ENCODE measurements around the gene BSPH1.
"Not testable (repeated sequence)": the region's sequence is repeated elsewhere in the genome, so short reads cannot be mapped to it uniquely, and the experiment has no call there.

Gene BSPH1, protein sequence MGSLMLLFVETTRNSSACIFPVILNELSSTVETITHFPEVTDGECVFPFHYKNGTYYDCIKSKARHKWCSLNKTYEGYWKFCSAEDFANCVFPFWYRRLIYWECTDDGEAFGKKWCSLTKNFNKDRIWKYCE

GRCh38 chr19:47992070-47992469 is at the start of gene BSPH1:
Gene BSPH1 (minus strand): TSS chr19:47992170. CDS start chr19:47992081, 89 bp downstream.
- DNase-seq = no peak

DNA sequence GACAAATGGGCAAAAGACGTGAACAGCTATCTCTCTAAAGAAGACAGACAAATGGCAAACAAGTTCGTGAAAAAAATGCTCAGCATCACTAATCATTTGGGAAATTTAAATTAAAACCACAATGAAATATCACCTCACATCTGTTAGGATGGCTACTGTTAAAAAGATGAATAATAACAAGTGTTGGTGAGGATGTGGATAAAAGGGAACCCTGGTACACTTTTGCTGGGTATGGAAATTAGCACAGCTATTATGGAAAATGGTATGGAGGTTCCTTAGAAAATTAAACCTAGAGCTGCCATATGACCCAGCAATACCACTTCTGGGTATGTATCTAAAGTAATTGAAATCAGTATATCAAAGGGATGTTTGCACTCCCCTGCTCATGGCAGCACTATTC is 44.8 kb upstream of the BSPH1 start:
- no peak for DNase-seq

GRCh38 chr19:48033604-48034003 is 41.6 kb upstream of the BSPH1 start:
- DNase-seq = no peak

- no peak for DNase-seq
Observed at GRCh38 chr19:48030073-48030472, 38.1 kb upstream of the BSPH1 start.

DNA sequence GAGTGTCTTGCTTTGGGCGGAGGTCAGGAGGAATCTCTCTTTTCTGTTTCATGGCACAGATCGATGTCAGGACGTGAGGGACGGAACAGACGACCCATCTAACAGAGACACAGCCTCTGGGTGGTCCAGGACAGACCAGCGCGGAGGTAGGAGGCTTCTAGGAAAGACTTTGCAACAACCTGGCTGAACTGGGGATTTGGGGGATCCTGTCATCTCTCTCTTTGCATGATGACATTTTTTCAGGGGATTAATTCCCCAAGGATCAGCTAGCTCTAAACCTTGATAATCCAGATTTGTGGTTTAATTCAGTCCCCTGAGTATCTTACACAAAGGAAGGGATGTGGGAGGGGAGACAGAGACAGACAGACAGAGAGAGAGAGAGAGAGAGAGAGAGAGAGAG is 37.5 kb upstream of the BSPH1 start:
- no peak for DNase-seq

- no peak for DNase-seq
Observed at GRCh38 chr19:48025480-48025879, 33.5 kb upstream of the BSPH1 start.

- DNase-seq = no peak
Observed at GRCh38 chr19:48023518-48023917, 31.5 kb upstream of the BSPH1 start.

DNA sequence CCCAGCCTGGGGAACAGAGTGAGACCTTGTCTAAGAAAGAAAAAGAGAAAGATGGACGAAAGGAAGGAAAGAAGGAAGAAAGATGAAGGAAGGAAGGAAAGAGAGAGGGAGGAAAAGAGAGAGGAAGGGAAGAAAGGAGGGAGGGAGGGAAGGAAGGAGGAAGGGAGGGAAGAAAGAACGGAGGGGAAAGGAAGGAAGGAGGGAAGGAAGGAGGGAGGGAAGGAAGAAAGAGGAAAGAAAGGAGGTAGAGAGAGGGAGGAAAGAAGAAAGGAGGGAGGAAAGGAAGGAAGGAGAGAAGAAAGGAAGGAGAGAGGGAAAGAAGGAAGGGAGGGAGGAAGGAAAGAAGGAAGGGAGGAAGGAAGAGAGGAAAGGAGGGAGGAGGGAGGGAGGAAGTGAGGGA is 31.0 kb upstream of the BSPH1 start:
- no peak for DNase-seq

DNA sequence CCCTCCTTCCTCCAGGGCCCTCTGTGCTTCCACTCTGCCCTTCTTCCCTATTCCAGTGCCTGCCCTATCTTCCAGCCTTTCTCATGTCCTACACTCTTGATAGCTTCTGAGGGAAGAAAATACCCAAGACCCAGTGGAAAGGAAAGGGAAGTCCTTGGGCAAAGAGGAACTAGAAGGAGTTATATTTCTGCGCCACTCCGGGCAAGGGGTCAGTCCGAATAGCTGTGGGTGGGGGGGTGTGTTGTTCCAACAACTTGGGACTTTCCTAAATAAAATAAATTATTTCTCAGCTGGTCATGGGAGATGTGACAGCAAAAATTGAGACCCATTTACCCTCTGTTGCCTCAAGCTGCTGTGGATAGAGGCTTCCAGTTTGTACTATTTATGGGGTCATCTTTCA is 28.7 kb upstream of the BSPH1 start:
- no peak for DNase-seq

DNA sequence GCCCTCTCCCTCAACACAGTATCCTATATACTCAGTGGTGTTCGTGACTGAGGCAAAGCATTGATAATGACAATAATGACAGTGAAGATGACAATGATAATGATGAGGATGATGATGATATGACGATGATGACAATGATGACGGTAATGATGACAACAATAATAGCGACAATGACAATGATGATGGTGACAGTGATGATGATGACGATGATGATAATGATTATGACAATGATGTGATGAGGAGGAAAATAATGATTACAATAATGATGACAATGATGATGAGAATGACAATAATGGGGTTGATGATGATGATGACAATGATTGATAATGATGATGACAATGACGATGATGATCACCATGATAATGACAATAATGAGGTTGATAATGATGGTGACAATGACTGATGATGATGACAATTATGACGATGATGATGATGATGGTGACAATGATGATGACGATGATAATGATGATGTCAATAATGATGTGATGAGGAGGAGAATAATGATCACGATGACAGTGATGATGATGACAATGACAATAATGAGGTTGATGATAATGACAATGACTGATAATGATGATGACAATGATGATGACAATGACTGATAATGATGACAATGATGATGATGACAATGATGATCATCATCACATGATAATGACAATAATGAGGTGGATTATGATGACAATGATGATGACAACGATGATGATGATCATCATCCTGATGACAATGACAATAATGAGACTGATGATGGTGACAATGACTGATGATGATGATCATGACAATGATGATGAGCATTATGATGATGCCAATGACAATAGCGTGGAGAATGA is 19.2 kb upstream of the BSPH1 start:
- DNase-seq = no peak

DNA sequence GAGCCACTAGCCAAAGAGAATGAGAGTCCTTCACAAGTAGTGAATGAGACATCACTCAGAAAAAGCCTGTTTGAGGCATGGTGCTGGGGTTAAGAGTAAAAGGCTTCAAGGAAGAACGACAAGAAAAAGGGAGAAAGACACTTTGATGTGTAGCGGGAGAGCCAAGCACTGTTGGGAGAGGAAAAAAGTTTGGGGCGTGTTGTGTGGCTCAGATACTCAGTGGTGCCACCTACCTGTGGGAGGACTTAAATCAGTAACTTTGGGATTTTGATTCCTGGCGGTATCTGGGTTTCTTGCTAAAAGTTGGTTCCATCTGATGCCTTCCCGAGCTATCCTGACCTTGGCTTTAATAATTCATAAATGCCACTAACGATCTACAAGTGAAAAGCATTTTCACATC is 14.8 kb upstream of the BSPH1 start:
- DNase-seq = no peak

DNA sequence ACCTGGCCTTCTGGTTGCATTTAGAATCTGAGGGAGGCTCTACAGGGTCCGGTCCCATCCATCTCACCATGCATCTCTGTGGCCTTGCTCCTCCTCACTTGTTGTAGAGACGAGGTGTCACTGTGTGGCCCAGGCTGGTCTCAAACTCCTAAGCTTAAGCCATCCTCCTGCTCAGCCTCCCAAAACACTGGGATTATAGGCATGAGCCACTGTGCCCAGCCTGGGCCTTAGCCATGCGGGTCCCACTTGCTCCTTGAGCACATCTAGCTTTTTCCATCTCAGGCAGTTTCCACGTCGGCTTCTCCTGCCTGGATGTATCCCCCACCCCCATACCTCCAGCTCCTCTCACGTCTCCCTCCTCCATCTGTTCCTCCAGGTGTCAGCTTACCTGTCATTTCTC is 12.3 kb upstream of the BSPH1 start:
- DNase-seq = no peak

DNA sequence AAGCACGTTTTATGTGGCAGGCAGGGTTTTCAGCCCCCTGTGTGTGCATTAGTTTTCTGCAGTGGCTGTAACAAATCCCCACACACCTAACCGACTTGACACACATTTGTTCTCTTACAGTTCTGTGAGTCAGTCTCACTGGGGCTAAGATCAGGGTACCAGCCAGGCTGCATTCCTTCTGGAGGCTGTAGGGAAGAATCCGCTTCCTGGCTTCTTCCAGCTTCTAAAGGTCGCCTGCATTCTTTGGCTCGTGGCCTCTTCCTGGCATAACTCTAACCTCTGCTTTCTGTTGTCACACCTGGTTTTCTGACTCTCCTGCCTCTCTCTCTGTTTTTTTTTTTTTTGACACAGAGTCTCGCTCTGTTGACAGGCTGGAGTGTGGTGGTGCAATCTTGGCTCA is 8.9 kb upstream of the BSPH1 start:
- no peak for DNase-seq

- no peak for DNase-seq
Observed at GRCh38 chr19:47998800-47999199, 6.8 kb upstream of the BSPH1 start.

- DNase-seq = no peak
Observed at GRCh38 chr19:47996230-47996727, 4.3 kb upstream of the BSPH1 start.

GRCh38 chr19:47994209-47994802 is 2.3 kb upstream of the BSPH1 start, which contains the start of gene ELSPBP1:
Gene ELSPBP1 (plus strand): TSS chr19:47994632. CDS start chr19:48008668, 14,036 bp downstream.
- no peak for DNase-seq

GRCh38 chr19:47991191-47991808 is 670 bp downstream of the BSPH1 start:
- no peak for DNase-seq

- no peak for DNase-seq
Observed at GRCh38 chr19:47973529-47973928, 18.4 kb downstream of the BSPH1 start.

DNA sequence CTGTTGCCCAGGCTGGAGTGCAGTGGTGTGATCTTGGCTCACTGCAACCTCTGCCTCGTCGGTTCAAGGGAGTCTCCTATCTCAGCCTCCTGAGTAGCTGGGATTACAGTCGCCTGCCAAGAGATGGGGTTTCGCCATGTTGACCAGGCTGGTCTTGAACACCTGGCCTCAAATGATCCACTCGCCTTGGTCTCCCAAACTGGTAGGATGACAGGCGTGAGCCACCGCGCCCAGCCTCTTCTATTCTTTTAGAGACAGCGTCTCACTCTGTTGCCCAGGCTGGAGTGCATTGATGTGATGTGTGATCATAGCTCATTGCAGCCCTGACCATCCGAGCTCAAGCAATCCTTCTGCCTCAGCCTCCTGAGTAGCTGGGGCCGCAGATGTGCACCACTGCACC is 36.0 kb downstream of the BSPH1 start:
- DNase-seq = not testable (repeated sequence)

GRCh38 chr19:47952132-47952531 is 39.8 kb downstream of the BSPH1 start:
- DNase-seq = not testable (repeated sequence)

GRCh38 chr19:47949852-47950521 is 42.0 kb downstream of the BSPH1 start:
- not testable (repeated sequence) for DNase-seq

- DNase-seq = not testable (repeated sequence)
Observed at GRCh38 chr19:47928581-47928980, 63.4 kb downstream of the BSPH1 start.

DNA sequence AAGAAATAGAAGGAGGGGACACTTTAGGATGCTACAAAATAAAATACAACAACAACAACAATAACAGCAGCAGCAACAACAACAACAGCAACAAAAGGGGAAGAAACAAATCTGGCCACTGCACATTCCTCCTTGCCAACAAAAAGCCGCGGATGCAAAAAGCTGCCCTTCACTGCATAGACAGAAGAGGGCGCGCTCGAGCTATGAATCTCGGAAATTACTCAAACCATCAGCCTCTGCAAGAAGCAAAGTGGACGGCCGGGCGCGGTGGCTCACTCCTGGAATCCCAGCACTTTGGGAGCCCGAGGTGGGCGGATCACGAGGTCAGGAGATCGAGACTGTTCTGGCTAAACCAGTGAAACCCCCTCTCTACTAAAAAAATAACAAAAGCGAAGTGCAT is 71.9 kb downstream of the BSPH1 start:
- DNase-seq = not testable (repeated sequence)

All from right forelimb (tissue), 1 donor.